ENCODE results near the gene PRIM2.
"Not testable (repeated sequence)": the region's sequence is repeated elsewhere in the genome, so short reads cannot be mapped to it uniquely, and the experiment has no call there.

GRCh38 chr6:57505251-57505650 lies 187.8 kb downstream of the PRIM2 start:
- not testable (repeated sequence) for TF ChIP-seq CTCF (IDR thresholded peaks at IDR 0.05; ENCODE audit: poor library complexity); EZH2 (IDR thresholded peaks at IDR 0.05; ENCODE audit: borderline replicate concordance)

Data from hepatocyte (in vitro differentiated cells).